GM21717 (cell line): ENCODE results near the gene SSTR4.
"Not testable (repeated sequence)": the region's sequence is repeated elsewhere in the genome, so short reads cannot be mapped to it uniquely, and the experiment has no call there.

Experiments
- ATAC-seq: cut with Tn5 transposase; IDR thresholded peaks from one replicate; pipeline ENCODE4 v1.9.1; 2021; ENCODE audit warnings: mild to moderate bottlenecking, moderate library complexity; ENCODE audit not compliant: unreplicated experiment

The SSTR4 gene

DNA sequence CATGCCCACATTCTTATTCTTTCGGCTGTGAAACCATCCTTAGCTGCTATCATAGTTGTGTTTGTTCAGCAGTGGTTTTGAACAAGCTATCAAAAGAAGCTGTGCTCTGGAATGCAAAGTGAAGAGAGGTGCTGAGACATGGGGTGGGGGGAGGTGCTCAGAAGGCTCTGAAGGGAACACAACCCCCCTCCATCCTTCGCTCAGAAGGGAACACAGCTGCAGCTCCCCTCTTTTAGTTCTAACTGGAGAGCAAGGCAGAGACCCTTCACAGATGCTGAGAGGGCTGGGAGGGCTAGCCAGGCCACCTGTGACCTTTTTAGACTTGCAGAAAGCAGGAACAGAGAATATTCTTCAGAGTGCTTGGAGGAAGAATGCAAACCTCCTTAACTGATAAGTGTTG, 17.6 kb upstream of the SSTR4 start:
- ATAC-seq: no peak

DNA sequence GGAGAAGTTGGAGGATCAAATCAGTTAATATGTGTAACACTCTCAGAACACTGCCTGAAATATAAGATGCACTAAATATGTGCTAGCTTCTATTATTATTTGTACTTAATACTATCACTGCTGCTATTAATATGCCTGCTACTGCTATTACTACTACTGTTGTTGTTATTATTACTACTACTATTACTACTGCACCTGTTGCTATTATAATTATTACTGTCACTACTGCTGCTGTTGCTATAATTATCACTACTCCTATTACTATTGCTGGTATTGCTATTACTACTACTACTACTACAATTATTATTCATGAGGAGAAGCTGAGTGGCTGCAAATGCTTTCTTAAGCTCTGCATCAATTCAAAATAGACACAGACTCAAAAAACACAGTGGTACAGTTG, 16.7 kb upstream of the SSTR4 start:
- no peak for ATAC-seq

DNA sequence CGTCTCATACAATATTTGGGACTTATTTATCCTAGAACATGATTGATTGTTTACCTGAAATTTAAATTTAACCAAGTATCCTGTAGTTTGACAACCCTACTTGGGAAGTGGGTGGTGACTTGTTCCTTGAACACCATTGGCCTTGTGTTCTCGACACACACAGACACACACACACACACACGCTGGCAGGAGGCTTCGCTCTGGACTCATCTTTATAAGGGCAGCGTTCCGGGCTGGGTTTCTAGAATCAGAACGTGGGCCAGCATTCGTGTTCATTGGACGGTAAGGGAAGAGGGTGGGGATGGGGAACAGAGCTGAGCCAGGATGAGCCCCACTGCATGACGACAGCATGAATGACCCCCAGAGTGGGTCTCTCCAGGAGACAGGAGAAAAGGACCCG, 16.2 kb upstream of the SSTR4 start:
- no peak for ATAC-seq

DNA sequence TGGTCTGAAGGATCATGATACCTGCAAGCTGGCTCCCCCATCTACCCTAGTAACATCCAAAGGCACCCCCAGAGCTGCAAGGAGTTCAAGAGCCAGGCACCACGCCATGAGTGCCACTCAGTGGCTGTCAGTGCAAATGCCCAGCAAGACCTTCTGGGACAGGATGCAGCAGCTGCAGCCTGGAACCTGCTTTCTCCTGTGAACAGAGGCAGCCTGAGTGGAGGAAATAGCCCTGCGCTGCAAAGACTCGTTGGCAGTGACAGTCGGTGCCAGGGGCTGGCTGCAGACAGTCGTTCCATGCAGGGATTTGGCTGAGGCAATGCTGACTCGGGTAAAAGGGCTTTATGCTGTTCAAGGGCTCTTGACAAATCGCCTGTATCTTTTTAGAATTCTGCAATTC, 15.7 kb upstream of the SSTR4 start:
- ATAC-seq: no peak

DNA sequence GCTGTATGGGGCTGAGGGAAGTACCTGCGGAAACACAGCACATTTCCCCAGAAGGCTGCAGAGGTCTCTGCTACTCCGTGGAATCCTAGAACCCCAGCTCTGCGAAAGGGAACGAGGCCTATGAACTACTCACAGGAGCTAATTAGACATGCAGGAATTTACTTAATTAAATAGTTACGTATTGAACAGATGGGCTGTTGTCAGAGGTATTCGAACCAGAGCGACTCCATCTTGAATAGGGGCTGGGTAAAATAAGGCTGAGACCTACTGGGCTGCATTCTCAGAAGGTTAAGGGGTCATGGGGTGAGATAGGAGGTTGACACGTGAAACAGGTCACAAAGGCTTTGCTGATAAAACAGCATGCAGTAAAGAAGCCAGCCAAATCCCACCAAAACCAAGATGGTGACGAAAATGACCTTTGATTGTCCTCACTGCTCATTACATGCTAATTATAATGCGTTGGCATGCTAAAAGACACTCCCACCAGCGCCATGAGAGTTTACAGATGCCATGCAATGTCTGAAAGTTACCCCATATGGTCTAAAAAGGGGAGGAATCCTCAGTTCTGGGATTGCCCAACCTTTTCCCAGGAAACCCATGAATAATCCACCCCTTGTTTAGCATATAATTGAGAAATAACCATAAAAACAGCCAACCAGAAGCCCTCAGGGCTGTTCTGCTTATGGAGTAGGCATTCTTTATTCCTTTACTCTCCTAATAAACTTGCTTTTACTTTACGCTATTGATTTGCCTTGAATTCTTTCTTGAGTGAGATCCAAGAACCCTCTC, 14.7 kb upstream of the SSTR4 start:
- no peak for ATAC-seq

DNA sequence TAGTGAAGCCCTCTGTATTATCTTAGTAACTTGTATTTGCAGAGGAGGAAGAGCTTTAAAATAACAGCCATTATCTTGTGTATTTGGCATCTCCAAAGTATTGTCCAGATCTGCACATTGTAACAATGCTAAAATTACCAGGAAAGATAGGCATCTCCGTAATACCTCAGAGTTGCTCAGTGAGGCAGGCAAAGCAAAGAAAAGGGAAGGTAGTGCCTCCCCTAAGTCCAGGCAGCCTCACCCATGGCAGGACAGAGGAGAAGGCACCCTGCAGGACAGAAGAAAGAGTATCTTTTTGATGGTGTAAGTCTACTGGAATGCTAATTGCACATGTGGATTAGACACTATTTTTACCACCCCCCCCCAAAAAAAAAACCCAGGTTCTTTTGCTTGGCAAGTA, 13.6 kb upstream of the SSTR4 start:
- no peak for ATAC-seq

DNA sequence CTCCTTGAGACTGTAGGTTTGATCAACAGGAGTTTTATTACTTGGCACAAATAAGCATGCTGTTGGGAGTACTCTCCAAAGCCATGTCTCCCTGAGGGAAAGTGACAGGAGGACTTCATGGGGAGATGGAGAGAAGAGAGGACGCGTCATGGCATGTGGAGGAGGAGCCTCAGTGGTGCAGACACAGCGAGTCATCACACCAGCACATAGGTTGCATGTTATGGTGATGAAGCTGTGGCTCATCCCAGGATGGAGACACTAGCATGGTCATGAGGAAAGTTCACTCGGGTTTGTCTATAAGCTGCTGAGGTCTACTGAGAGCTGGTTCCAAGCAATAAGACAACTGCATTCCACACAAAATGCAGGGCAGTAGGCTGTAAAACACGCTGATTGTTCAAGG, 13.2 kb upstream of the SSTR4 start:
- ATAC-seq: no peak

DNA sequence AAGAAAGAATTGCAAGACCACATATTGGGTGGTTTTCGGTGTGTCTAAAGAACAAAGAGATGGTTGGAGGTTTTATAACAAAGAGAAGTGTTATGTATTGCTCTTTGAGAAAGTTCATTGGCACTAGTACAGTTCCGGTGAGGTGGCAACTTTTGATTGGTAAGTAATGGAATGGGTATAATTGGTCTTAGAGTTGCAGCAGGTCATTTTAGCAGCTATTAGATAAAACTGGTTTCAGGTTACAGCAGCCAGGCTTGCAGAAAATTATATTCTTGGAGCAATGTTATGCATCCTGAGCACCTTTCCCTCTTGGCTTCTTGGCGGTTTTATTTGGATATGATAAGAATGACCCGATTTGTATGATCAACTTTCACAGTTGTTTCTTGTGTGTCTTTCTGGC, 12.3 kb upstream of the SSTR4 start:
- ATAC-seq: no peak

DNA sequence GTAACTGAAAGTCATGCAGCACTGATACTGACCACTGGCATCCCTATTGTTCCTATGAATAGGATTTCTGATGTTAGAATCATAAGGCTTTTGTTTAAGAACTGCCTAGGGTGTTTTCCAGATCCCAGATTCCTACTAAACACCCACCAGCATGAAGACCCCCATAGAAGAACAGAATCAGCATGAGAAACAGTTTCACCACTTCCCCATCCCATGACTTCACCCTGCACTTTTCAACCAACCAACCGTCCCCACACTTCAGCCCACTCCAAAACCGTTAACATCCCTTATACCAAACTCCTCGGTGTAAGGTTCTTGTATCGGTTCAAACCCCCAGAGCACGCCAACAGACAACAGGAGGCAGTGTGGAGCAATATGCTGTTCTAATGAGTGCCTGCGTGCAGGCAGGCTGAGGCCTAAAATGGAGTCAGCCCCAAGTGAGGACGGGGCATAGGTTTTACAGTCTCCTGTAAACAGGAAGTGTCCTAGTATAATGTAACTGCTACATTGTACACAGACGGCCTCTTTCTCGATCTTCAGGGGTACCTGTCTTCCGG, 11.4 kb upstream of the SSTR4 start:
- no peak for ATAC-seq

DNA sequence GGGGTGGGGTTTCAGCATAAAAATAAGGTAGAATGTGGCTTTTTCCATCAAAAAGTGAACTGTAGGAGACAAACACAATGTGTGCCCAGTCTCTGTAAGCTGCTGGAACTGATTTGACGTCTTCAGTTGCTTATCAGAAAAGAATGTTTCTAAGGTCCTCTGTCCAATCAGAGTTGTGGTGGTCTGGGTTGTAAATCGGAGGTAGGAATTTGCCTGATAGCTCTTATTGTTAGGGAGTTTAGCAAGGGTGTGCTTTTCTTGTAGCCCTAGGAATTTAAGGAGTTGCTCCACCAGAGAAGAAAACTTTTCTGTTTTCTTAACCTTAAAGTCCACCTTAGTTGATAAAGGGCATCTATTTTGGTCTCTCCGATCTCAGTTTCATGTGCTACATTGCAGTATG, 10.4 kb upstream of the SSTR4 start:
- ATAC-seq: no peak

DNA sequence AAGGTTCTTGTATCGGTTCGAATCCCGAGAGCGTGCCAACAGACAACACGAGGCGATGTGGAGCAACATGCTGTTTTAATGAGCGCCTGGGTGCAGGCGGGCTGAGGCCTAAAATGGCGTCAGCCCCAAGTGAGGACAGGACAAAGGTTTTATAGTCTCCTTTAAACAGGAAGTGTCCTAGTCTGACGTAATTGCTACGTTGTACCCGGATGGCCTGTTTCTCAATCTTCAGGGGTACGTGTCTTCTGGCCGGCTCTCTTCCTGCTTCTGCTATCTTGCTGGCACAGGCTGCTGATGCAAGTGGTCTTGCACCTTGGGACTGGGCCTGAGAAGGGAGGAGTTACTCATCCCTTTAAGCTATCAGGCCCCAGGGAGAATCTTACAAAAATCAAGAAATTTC, 9.6 kb upstream of the SSTR4 start:
- not testable (repeated sequence) for ATAC-seq

DNA sequence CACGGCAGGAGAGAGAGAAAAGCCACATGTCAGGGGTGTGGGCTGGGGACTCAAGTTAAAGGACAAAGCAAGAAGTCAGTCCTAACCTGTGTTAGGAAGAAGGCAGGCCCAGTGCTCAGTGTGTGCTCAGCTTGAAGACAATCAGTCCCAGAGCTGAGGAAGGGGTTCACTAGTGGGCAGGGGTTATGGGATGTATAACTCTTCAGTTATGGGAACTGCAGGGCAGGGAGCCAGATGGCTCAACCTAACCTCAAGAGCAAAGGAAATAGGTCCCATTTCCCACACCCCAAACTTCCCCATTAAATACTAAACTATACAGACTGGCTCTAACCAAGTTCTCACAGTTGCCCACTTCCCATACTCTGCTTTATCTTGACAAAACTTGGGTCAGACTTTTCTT, 7.4 kb upstream of the SSTR4 start:
- ATAC-seq: no peak

DNA sequence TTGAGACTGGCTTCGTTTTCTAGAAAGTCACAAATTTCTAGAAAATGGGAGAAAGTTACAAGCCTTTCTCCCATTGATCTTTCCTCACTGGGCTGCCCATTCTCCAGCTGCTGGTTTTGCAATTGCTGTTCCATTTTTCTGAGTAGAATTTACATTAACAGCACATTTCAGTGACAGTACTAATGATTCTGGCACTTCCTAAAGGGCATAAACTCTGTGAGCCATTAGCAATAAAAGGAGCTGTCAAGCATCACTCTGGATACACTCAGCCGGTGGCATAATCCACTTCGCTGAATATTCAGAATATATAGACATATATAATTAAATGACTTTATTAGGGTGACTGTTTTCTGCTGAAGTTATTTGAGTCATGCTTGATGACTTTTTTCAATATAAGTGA, 6.7 kb upstream of the SSTR4 start:
- no peak for ATAC-seq

DNA sequence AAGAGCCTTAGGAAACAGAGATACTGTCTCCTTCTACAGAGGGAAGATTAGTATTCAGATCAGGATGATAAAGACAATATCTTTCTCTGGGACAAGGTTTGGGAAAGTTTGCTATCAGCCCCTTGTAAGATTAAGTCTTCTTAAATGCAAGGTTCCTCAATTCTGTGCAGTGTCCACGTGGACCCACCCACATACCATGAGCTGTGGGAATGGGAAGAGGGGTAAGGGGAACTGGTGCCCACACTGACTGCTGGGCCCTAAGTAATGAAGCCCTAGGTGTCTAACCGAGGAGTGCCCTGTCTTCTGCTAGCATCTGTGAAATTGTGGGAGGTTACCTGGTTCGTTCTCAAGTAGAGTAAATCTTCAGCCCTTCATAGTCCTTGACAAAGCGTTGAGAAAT, 5.8 kb upstream of the SSTR4 start:
- no peak for ATAC-seq

DNA sequence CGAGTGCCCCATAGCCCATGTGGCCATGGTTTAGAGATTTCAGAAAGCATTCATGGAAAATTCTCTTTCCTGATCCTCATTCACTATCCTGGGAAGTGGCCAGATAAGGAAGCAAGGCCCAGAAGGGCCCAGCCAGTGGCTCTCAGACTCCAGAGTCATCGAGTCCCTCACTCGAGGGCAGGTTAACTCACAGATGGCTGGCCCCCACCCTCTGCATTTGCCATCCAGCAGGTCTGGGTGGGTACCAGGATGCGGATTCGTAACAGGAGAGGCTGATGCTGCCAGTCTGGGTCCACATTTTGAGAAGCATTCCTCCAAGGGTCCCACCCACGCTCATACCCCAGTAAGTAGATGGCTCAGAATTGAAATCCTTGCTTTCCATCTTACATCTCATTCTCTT, 3.8 kb upstream of the SSTR4 start:
- ATAC-seq: no peak

DNA sequence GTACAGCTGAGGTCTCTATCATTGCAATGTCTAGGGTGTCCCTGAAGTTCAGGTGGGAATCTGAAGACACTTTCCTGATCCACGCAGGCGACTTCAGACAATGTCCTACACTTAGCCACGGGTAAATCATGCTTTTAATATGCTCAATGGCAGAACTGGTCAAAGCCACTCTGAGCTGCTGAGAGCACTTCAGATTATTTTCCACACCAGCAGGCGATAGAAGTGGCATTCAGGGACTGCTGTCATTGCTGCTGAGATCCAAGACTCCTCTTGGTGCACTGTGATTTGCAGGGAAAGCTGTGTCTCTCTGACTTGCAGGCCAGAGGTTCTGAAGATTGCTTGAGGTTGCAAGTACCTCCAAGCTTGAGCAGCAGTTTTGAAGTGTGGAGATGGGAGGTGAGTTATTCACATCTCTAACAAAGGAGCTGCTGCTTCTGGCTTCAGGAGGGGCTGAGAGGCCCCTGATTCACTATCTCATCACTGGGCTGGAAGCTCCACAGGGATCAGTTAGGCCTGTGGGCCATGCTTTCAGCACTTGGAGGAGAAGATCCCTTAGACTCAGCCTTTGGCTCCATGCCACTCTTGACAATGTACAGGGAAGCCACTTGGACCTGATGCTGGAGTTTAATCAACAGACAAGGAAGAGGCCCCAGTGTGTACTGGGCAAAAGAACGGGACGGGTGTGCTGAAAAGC, 2.9 kb upstream of the SSTR4 start:
- no peak for ATAC-seq

DNA sequence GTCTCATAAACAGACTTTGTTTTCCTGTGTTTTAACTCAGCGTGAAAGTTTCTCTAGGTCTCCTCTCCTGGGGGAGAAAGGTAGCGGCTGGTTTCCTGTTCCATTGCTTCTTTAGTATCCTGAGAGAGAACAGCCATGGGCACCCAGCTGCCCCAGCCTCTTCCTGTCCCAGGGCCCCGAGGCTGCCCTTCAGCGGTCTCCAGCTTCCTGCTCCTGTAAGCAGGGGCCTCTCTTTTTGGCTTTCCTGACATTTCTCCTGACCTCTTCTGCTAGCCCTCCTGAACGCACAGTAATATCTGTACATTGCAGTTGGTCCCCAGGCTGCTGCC, 2.4 kb upstream of the SSTR4 start:
- no peak for ATAC-seq

DNA sequence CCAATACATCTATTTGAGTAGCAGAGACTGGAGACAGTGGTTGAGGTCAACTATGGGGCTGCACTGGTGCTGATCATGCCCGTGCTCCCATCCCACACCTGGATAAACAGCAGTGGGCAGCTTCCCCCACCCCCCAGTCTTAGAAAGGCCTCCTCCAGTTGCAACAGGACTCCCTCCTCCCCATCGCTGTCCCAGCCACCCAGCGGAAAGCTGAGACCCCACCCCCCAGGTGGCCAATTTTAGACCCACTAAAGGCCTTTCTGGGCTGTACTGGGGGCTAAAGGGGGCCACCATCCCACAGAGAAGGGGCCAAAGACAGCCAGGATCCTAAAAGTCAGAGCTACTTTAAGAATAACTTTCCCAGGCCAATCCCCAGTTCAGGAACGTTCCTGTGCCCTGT, 1.2 kb upstream of the SSTR4 start:
- ATAC-seq: no peak

DNA sequence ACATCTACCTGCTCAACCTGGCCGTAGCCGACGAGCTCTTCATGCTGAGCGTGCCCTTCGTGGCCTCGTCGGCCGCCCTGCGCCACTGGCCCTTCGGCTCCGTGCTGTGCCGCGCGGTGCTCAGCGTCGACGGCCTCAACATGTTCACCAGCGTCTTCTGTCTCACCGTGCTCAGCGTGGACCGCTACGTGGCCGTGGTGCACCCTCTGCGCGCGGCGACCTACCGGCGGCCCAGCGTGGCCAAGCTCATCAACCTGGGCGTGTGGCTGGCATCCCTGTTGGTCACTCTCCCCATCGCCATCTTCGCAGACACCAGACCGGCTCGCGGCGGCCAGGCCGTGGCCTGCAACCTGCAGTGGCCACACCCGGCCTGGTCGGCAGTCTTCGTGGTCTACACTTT, 619 bp downstream of the SSTR4 start:
- no peak for ATAC-seq

DNA sequence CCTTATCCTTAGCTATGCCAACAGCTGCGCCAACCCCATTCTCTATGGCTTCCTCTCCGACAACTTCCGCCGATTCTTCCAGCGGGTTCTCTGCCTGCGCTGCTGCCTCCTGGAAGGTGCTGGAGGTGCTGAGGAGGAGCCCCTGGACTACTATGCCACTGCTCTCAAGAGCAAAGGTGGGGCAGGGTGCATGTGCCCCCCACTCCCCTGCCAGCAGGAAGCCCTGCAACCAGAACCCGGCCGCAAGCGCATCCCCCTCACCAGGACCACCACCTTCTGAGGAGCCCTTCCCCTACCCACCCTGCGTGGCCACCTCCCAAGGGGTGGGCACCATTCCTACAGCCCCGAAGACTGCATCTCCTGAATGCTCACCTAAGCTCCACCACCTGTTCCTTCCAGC, 1.3 kb downstream of the SSTR4 start:
- ATAC-seq: no peak

DNA sequence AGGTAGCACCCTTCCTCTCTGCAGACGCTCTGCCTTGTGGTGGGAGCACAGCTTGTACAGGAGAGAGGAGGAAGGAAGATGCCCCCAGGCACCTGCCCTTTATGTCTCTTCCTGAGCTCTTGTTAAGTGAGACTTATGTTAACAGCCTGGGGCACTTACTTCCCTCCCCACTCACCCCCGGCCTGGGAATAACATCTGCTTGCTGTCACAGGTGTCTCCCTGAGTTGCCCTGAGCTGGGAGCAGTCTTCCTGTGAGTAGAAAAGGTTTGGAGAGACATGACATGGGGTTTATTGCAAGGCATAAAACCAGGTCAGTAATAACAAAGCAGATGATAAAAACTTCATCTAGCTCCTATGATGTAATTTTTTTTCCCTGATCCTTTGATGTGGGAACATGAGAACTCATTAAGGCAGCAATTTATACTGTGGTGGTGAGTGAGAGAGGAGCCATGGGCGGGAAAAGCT, 1.9 kb downstream of the SSTR4 start:
- no peak for ATAC-seq

DNA sequence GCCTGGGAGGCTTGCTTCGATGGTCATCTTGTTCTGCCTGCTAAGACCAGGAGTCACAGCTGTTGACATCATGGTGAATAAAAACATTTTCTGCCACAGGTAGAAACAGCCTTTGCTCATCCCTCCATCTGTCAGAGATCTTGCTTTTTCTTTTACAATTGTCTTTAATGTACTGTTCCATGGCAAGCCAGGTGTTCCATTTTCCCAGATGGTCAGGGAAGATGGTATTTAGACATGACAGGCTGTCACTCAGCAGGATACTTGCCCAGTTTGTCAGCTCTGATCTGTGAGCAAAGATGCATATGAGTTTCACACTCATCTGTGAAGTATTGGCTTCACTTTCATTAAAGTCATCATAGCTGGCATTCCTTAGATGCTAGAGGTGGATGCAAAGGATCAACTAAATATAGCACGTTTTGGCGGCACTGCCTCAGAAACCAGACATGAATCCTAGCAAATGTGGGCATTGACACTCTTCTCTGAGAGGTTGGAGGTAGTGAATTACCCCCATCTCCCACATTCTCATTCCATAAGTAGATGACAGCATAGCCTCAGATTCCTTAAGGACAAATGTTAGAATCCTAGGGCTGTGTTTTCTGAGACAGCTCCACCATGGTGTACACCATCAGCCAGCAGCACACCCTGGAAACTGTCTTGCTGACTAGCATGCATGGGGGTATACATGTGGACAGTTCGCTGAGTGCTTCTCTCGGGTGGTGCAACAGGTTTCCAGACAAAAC, 4.2 kb downstream of the SSTR4 start:
- ATAC-seq: no peak
